Measurements from ENCODE around the gene CTCFL.

CTCFL gene

GRCh38 chr20:57564951-57565642 is 40.2 kb upstream of the CTCFL start:
- no peak overlapping the region for H3K4me3 ChIP-seq (ENCODE audit: low read depth, low read length)
- no peak for TF ChIP-seq CTCF (IDR thresholded peaks at IDR 0.05; ENCODE audit: low read depth, low read length, missing control alignments)
- in situ Hi-C loops (cut with HindIII; ENCODE audit: low sequenced_read_pairs): loop anchor here (5.0 kb wide), 1 partner anchor 48 kb away; no protein-coding TSS in a partner anchor
- DNase-seq (ENCODE audit: low read depth): no peak

- DNase-seq (ENCODE audit: low read depth): no peak
- H3K4me3 ChIP-seq (ENCODE audit: low read depth, low read length): no peak overlapping the region
- in situ Hi-C loops (cut with HindIII; ENCODE audit: low sequenced_read_pairs): loop anchor here (5.0 kb wide), 1 partner anchor 47 kb away; no protein-coding TSS in a partner anchor
- no peak for TF ChIP-seq CTCF (IDR thresholded peaks at IDR 0.05; ENCODE audit: low read depth, low read length, missing control alignments)
Observed at GRCh38 chr20:57564180-57564802, 39.4 kb upstream of the CTCFL start.

GRCh38 chr20:57563522-57563921 is 38.6 kb upstream of the CTCFL start:
- no peak overlapping the region for H3K4me3 ChIP-seq (ENCODE audit: low read depth, low read length)
- in situ Hi-C loops (cut with HindIII; ENCODE audit: low sequenced_read_pairs): loop anchor here (5.0 kb wide), 1 partner anchor 46 kb away; no protein-coding TSS in a partner anchor
- no peak for TF ChIP-seq CTCF (IDR thresholded peaks at IDR 0.05; ENCODE audit: low read depth, low read length, missing control alignments)
- no peak for DNase-seq (ENCODE audit: low read depth)

- H3K4me3 ChIP-seq (ENCODE audit: low read depth, low read length): no peak overlapping the region
- in situ Hi-C loops (cut with HindIII; ENCODE audit: low sequenced_read_pairs): loop anchor here (5.0 kb wide), 1 partner anchor 46 kb away; no protein-coding TSS in a partner anchor
- no peak for TF ChIP-seq CTCF (IDR thresholded peaks at IDR 0.05; ENCODE audit: low read depth, low read length, missing control alignments)
- no peak for DNase-seq (ENCODE audit: low read depth)
Observed at GRCh38 chr20:57562541-57563465, 37.9 kb upstream of the CTCFL start.

GRCh38 chr20:57561356-57562279 is 36.7 kb upstream of the CTCFL start:
- no peak for TF ChIP-seq CTCF (IDR thresholded peaks at IDR 0.05; ENCODE audit: low read depth, low read length, missing control alignments)
- in situ Hi-C loops (cut with HindIII; ENCODE audit: low sequenced_read_pairs): loop anchor here (5.0 kb wide), 1 partner anchor 44 kb away; no protein-coding TSS in a partner anchor
- DNase-seq (ENCODE audit: low read depth): no peak
- H3K4me3 ChIP-seq (ENCODE audit: low read depth, low read length): no peak overlapping the region

Measured in astrocyte of the cerebellum (primary cell).